Measurements from ENCODE around the gene CSF3R.
A peak's percentile ranks its signal among the peaks of the same experiment; 100 is the strongest.

Gene CSF3R

DNA sequence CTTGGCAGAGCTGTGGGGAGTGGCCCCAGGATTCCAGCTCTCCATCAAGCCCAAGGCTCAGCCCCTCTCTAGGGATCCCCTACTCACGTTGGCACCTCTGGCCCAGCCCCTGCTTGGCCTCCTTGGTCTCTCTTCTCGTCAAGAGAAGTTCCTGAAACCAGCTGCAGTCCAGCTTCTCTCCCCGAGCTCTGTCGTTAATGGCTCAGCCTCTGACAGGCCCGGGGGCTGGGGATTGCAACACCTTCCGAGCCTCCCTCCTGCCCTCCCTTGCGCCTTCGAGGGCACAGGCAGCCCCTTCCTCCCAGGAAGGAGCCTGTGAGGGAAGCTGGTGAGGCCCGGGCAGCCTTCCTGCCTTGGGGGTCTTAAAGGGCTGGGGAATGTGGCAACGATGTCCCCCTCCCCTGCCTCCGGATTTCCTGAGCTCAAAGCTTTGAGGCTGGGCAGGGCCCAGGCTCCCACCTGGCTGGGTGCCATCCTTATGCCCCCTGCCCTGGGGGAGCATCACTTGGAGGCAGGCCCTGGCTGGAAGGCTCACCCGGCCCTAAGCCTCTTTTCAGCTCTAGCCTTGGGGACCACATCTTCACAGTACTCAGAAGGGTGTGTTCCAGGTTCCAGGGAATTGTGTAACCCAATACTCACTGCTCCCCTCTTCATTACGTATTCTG lies at the start of gene CSF3R:
TSS of gene CSF3R (minus strand) at position 190 of the 665 bp plus-strand sequence. CDS start 3,417 bp downstream, outside the sequence.
- no peak for DNase-seq (ENCODE audit: low spot score)

- DNase-seq (ENCODE audit: low spot score) = no peak
These were observed 49.1 kb upstream of the CSF3R start for GRCh38 chr1:36531833-36532232.

DNA sequence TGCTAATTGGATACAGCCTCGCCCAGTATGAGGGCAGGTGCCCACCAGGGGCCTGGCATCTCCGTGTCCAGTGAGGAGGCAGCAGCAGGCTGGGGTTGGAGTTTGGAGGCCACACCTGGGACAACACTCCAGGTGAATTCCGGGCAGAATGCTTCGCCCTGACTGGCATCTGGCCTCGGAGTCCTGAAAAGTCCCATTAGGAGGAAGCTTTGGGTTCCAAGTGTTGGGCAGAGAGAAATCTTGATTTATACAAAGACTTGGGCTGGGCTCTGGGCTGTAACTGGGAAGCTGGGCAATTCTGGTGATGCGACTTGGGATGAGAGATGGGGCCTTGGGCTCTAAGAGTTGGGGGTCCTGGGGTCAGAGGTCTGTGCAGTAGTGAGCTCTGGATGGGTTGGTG lies 48.1 kb upstream of the CSF3R start:
- no peak for DNase-seq (ENCODE audit: low spot score)

DNA sequence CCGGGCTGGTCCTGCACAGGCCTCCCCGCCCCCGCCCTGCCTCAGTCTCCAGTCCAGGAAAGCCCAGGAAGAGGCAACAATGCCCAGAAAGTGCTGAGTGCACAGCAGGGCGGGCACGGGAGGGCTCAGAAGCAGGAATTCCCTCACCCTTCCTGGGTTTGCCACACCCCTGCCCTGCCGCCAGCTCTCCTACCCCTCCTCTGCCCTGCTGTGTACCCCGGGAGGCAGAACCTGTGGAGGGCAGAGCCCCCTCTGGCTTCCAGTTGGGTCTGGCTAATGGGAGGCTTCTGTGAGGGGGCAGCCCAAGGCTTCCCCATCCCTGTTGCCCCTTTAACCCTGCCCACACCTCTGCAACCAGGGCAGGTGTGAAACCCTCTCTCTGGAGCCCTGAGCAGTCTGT lies 47.5 kb upstream of the CSF3R start:
- no peak for DNase-seq (ENCODE audit: low spot score)

DNA sequence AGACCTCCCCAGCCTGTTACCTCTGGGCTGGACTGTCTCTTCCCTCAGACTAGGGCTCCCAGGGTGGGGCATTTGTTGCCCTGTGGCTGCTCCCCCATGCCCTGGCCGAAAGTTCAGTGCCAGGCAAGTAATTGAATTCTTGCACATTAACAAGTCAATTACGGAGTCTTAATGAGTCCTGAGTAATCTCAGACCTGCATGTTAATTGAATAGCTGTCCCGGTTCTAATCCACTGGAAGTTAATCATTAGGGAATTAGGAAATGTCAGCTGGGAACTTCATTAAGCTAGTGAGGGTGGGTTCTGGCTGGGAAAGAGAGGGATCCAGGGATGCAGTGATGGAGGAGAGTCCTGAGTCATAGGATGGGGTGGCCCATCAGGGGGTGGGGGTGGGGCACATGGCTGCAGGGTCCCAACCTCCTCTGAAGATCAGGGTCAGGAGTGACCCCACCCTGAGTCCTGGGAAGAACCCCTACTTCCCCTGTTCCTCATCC lies 47.1 kb upstream of the CSF3R start:
- DNase-seq (ENCODE audit: low spot score) = no peak

- DNase-seq (ENCODE audit: low spot score) = no peak
These were observed 45.9 kb upstream of the CSF3R start for GRCh38 chr1:36528361-36529349.

GRCh38 chr1:36525166-36525565 lies 42.5 kb upstream of the CSF3R start:
- DNase-seq (ENCODE audit: low spot score) = no peak

DNA sequence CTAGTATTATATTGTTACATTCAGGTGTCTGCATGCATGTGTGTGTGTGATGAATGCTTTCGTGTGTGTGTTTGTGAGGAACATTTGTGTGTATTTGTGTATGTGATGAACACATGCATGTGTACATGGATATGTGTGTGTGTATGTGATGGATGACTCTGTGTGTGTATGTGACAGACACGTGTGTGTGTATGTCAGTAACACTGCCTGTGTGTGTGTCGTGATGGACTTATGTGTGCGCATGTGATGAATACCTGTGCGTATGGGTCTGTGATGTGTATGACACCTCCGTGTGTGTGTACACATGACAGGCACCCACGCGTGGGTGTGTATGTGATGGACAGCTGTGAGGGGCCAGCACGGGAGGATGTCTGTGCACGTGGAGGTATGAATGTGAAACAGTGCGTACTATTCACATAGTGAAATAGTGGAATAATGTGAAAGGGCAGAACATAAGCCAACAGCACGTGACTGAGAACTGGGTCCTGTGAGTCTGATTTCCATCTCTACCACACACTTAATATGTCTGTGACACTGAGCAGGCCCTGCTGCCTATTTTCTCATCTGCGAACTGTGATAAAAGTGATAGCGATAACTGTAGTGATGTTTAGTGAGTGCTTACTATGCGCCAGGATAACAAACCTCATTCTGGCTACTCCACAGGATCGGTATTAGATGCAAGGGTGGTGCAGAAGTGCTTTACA lies 41.8 kb upstream of the CSF3R start:
- DNase-seq (ENCODE audit: low spot score) = no peak

DNA sequence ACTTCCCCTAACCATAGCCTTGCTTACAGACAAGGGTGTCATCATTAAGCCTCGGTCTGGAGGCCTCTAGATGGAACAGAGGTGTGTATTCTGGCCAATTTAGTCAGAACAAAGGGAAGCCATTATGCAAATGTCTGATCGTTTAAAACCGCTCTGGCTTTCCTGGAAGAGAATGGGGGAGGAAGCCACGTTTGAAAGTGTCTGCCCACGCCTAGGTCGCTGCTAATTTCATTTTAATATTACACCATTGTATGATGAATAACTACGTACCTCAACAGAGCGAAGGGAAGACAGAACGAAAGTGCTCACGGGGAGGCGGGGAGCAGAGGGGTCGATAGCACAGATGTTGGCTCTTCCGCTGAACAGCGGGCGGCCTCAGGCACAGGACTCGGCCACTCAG lies 41.1 kb upstream of the CSF3R start:
- DNase-seq (ENCODE audit: low spot score) = peak; percentile 37

- DNase-seq (ENCODE audit: low spot score) = no peak
These were observed 40.5 kb upstream of the CSF3R start for GRCh38 chr1:36523230-36523495.

DNA sequence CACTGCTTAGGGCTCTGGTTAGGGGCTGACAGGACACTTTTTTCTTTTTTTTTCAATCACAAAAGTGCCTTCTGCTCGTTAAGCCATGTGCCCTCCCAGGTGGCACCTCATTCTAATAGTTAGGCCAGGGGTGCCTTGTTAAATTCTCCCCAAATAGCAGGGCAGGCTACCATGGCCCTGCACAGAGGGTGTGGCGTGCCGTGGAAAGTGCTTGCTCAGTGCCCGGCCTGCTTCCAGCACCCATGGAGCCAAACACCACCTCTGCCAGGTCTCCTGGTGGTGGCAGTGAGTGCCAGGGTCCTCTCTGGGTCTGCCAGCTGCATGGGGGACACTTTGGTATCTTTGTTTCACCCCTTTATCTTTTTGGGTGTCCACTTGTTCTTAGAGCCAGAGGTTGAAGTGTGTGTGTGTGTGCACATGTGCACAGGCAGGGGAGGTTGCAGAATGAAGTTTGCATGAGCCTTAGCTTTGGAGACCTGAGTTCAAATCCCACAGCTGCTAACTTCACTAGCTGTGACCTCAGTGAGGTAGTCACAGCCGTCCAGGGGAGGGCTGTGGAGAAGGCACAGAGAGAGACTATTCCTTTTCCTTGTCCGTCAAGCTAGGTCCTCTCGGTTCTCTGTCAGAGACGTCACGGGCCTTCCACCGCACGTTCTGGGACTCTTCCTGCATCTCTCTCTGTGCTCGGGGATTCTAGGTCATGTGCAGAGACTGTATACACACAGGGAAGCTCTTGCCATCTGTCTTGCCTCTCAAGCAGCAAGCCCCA lies 39.9 kb upstream of the CSF3R start:
- DNase-seq (ENCODE audit: low spot score) = no peak

DNA sequence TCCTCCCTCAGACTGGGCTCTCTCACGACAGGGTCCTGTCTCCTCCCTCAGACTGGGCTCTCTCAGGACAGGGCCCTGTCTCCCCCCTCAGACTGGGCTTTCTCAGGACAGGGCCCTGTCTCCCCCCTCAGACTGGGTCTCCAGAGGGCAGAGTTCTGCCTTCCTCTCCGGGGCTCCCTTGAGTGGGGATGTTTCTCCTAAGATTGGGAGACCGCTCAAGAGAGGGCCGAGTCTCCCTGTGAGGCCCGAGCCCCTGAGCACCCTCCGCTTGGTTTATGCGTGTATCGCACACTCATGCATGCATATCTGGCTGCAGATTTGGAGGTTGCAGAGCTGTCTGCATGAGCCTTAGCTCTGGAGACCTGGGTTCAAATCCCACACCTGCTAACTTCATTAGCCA lies 39.3 kb upstream of the CSF3R start:
- no peak for DNase-seq (ENCODE audit: low spot score)

DNA sequence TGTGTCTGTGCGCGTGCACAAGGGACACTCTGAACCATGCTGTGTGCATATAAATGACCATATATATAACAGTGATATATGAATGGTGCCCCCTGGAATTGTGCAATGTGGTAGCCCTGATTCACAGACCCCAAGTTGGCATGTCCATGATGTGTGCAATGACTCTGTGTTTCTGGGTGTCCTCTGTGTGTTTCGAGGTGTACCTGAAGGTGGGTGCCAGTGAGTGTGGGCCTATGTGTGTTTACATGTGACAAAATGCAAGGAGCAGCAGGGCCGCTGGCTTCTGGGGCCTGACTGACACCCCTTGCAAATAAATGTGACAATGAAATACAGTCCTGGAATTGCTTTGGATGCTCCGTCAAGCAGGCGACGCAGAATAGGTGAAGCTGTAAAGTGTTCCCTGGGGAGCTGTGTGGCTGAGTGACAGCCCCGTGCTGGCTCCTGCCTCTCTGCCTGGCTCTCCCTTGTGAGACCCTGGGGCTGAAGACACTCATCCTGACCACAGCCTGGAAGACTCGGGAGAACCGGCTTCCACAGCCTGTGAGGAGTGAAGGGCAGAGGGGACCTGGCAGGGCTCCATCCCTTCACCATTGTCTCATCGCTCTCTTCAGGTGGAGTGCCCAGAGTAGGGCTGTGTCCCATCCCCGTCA lies 38.2 kb upstream of the CSF3R start:
- DNase-seq (ENCODE audit: low spot score) = no peak

DNA sequence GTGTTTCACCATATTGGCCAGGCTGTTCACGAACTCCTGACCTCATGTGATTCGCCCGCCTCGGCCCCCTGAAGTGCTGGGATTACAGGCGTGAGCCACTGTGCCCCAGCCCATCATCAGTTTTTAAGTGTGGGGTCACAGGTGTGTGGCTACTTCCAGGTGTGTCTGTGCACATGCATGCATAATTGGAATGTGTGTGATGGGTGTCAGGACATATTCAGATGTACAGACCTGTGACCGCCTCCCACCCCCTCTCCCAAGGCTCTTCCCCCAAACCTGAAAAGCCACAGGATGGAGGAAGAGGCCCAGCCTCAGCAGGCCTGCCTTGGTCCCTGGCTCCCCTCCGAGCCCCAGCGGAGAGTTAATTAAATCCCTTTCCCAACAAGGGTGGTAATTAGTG lies 37.3 kb upstream of the CSF3R start:
- no peak for DNase-seq (ENCODE audit: low spot score)

DNA sequence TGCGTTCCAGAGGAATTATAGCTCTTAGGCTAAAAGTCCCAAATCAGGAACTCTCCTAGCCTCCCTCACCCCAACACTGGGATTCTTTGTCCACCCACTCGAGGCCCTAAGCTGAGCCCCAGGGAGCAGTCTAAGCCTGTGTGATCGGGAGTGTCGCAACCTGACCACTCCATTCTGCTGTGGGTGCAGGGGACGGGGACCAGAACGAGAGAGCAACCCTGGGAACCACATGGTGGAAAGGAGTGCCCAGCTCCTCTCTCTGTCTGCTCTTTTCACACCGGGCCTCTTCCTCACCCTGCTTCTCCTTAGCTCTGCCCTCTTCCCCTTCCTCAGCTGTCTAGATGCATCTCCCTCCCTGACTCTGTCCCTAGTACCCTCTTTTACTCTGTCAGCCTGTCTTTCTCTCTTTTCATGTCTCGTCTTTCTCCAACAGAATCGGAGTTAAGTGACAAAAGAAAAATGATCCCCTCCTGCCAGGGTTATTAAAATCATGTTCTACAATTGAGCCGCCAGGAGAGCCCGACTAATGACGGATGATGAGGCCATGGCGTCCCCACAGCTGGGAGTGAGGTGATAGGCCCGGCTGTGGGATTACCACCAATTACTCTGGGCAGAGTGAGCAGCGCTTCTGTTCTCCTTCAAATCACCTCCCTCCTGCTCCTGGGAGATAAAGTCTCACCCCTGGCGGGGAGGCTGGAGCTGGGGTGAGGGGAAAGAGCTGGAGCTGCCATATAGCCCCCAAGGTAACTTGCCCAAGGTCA lies 34.5 kb upstream of the CSF3R start:
- no peak for DNase-seq (ENCODE audit: low spot score)

DNA sequence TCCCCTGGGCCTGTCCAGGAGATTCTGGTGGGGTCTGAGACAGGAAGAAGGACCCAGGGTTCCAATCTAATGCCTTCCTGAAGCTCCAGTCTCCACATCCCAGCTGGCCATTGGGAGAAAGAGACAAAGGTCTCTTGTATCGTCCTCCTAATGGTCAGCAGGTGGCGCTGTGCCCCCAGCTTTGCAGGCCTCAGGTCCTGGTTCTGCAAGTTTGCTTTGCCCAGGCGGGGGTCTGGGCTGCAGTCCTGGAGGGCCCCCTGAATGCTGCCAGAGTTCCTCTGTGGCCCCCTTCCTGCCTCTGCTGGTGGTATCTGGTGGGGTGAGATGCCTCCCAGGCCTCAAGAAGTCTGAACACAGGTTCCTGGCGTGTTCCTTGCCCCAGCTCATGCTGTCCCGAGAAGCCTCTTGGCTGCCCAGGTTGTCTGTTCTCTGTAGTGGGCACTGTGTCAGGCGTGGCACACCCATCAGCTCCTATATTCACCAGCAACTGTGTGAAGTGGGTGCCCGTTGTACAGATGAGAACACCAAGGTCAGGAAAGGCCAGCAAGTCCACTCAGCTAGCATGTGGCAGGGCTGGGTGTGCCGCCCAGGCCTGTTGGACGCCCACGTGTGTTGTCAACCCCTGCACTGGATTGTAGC lies 33.8 kb upstream of the CSF3R start:
- peak; percentile 28 for DNase-seq (ENCODE audit: low spot score)

DNA sequence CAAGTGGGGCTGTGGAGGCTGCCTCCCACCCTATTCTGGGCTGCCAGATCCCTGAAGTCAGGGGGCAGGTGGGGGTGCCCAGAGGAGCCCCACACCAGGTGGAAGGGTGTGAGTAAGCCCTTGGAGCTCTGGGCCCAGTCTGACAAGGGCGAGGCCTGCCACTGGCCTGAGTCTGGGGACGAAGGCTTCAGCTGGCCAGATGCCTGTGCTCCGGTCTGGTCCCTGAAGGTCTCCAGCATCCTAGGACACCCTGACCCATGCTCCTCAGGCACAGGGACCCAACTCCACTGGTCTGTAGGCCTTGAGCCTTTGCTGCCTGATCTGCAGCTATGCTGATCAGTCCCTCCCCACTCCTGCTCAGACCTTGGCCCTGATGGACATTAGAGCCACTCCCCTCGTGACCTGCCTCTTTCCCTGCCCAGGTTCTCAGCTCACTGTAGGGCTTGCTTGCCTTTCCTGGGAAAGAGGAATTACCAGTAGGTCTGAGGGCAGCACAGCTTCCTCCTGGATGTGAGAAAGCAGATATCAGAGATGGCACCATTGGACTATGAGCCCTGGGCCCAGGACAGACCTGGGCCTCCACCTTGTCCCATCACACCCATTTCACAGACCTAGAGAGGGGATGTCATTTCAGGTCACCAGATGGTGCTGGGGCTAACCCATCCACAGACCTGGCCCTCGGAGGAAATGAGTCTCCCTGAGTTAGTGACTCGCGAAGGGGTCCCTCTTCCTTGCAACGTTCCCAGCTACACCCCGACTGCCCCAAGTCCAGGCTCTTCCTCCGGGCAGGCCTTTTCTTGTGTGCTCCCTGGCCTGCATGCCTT lies 32.8 kb upstream of the CSF3R start:
- DNase-seq (ENCODE audit: low spot score) = no peak

DNA sequence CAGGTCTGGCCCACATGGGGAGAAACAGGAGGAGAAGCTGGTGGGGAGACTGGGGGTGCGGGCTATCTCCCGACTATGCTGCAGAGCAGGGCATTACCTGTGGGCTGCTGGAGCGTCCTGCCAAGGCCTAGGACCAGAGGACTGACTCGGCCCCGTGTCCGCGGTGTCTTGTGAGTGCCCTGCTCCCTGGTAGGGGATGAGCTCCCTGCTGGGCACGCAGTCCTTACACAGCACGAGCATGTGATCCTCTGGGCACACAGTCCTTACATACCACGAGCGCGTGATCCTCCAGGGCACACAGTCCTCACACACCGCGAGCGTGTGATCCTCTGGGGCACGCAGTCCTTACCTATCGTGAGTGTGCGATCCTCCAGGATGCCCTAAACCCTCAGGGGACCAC lies 31.8 kb upstream of the CSF3R start:
- DNase-seq (ENCODE audit: low spot score) = no peak

Data from putamen (tissue), 1 donor.